GM23338 (cell line): ENCODE results near the gene IDE. TPM values are rescaled to one million over a fixed set of nuclear protein-coding genes. Genes with fewer than 3 reads are reported as not detected.

Source experiments
- ATAC-seq: fragments of 200-7000 bp; cut with Tn5 transposase; 3 replicates; pipeline ENCODE4 v1.9.1; 2020
- DNase-seq: peaks from one replicate; pipeline ENCODE4 v3.0.0-alpha.2; 2015; ENCODE audit warnings: low spot score
- H2AFZ ChIP-seq: fragments of 200-600 bp; sonication (generic); 2 replicates; pipeline ENCODE4 v1.8.0; 2016; ENCODE audit warnings: antibody characterized with exemption, mild to moderate bottlenecking, moderate library complexity
- H3F3A ChIP-seq: fragments of 200-600 bp; sonication (generic); replicated peaks from 2 replicates; pipeline ENCODE4 v1.8.0; 2017; ENCODE audit warnings: antibody characterized with exemption, mixed run types, low read depth
- H3K27ac ChIP-seq: fragments of 200-600 bp; sonication (generic); 2 replicates; pipeline ENCODE4 v1.6.1; 2016; ENCODE audit warnings: low read depth
- H3K27me3 ChIP-seq: fragments of 200-600 bp; sonication (generic); 2 replicates; pipeline ENCODE4 v1.8.0; 2016; ENCODE audit warnings: mild to moderate bottlenecking, mixed run types, moderate library complexity; ENCODE audit not compliant: insufficient read depth
- H3K36me3 ChIP-seq: fragments of 200-600 bp; sonication (generic); 2 replicates; pipeline ENCODE4 v1.8.0; 2016; ENCODE audit warnings: mild to moderate bottlenecking; ENCODE audit not compliant: insufficient read depth
- H3K4me1 ChIP-seq: fragments of 200-600 bp; sonication (generic); 2 replicates; pipeline ENCODE4 v1.8.0; 2016; ENCODE audit warnings: mild to moderate bottlenecking, moderate library complexity; ENCODE audit not compliant: insufficient read depth
- H3K4me2 ChIP-seq: fragments of 200-600 bp; sonication (generic); 2 replicates; pipeline ENCODE4 v1.7.1; 2017; ENCODE audit warnings: mixed run types
- H3K4me3 ChIP-seq: fragments of 200-600 bp; sonication (generic); 2 replicates; pipeline ENCODE4 v1.6.1; 2016; ENCODE audit warnings: mixed run types
- H3K79me2 ChIP-seq: fragments of 200-600 bp; sonication (generic); replicated peaks from 2 replicates; pipeline ENCODE4 v1.8.0; 2017; ENCODE audit warnings: mild to moderate bottlenecking; ENCODE audit not compliant: insufficient read depth
- H3K9me2 ChIP-seq: fragments of 200-600 bp; sonication (generic); 2 replicates; pipeline ENCODE4 v1.8.0; 2017; ENCODE audit not compliant: insufficient read depth
- H4K20me1 ChIP-seq: fragments of 200-600 bp; sonication (generic); replicated peaks from 2 replicates; pipeline ENCODE4 v1.8.0; 2017; ENCODE audit warnings: mild to moderate bottlenecking; ENCODE audit not compliant: insufficient read depth
- H3K27ac Mint-ChIP-seq: 2 replicates; pipeline ENCODE4 v1.8.0; 2020; ENCODE audit warnings: inconsistent platforms, mild to moderate bottlenecking, moderate library complexity, mixed read lengths
- H3K27me3 Mint-ChIP-seq: 3 replicates; pipeline ENCODE4 v1.8.0; 2022; ENCODE audit warnings: low read depth, mild to moderate bottlenecking, moderate library complexity, mixed read lengths, inconsistent platforms; ENCODE audit not compliant: insufficient read depth, poor library complexity
- H3K36me3 Mint-ChIP-seq: 3 replicates; pipeline ENCODE4 v1.8.0; 2021; ENCODE audit warnings: low read depth, mild to moderate bottlenecking, inconsistent platforms, moderate library complexity, mixed read lengths
- H3K4me1 Mint-ChIP-seq: 3 replicates; pipeline ENCODE4 v1.8.0; 2020; ENCODE audit warnings: mild to moderate bottlenecking, inconsistent platforms, mixed read lengths
- H3K4me3 Mint-ChIP-seq: 3 replicates; pipeline ENCODE4 v1.8.0; 2021; ENCODE audit warnings: moderate library complexity, mild to moderate bottlenecking, inconsistent platforms, mixed read lengths
- H3K9me3 Mint-ChIP-seq: 3 replicates; pipeline ENCODE4 v1.8.0; 2020; ENCODE audit warnings: moderate library complexity, mild to moderate bottlenecking, inconsistent platforms, mixed read lengths
- CTCF ChIP-seq, 2 experiments: fragments of 200-600 bp in 1 of 2; sonication (generic) in 1 of 2; conservative IDR thresholded peaks; 2 replicates each; pipeline versions ENCODE4 v1.5.1 to v1.6.1; 2016 to 2017; ENCODE audit warnings: antibody characterized with exemption in 2 of 2, low read depth in 2 of 2, mild to moderate bottlenecking in 2 of 2, moderate library complexity in 1 of 2
- ETS1 ChIP-seq: IDR thresholded peaks from 2 replicates; pipeline ENCODE4 v1.6.1; 2016; ENCODE audit warnings: antibody characterized with exemption
- EZH2 ChIP-seq: fragments of 200-600 bp; sonication (generic); IDR thresholded peaks from one replicate; pipeline ENCODE4 v1.8.0; 2017; ENCODE audit warnings: antibody characterized with exemption, mild to moderate bottlenecking, low read depth; ENCODE audit not compliant: unreplicated experiment
- EZH2phosphoT487 ChIP-seq: fragments of 200-600 bp; sonication (generic); IDR thresholded peaks from one replicate; pipeline ENCODE4 v1.8.1; 2018; ENCODE audit warnings: antibody characterized with exemption; ENCODE audit not compliant: unreplicated experiment
- NANOG ChIP-seq: IDR thresholded peaks from 2 replicates; pipeline ENCODE4 v1.6.1; 2016; ENCODE audit warnings: antibody characterized with exemption, borderline replicate concordance
- REST ChIP-seq: IDR thresholded peaks from one replicate; pipeline ENCODE4 v1.6.1; 2018; ENCODE audit warnings: antibody characterized with exemption; ENCODE audit not compliant: unreplicated experiment
- STAT1 ChIP-seq: IDR thresholded peaks from one replicate; pipeline ENCODE4 v1.6.1; 2016; ENCODE audit warnings: antibody characterized with exemption; ENCODE audit not compliant: unreplicated experiment
- ZNF114 ChIP-seq: fragments of 250-450 bp; sonication (Bioruptor Pico); IDR thresholded peaks from 2 replicates; pipeline ENCODE4 v1.5.0; 2020; ENCODE audit warnings: mild to moderate bottlenecking, moderate library complexity
- ZNF331 ChIP-seq: fragments of 250-450 bp; sonication (Bioruptor Pico); IDR thresholded peaks from 2 replicates; pipeline ENCODE4 v1.5.0; 2020; ENCODE audit warnings: low read depth, mild to moderate bottlenecking, moderate library complexity
- ZNF462 ChIP-seq: fragments of 250-450 bp; sonication (Bioruptor Pico); IDR thresholded peaks from 2 replicates; pipeline ENCODE4 v1.5.0; 2020; ENCODE audit warnings: mild to moderate bottlenecking, moderate library complexity
- polyA plus RNA-seq: library from polyadenylated mRNA; unstranded; fragments of >200 nt; fragmentation: Nextera tagmentation; extraction: Ambion mirVana; gene quantifications from 2 replicates; pipeline ENCODE4 v1.2.1, GENCODE V29; 2016
- total RNA-seq: library from RNA; depleted of rRNA; stranded (reverse); fragments of >200 nt; shearing (Covaris generic); gene quantifications from 2 replicates; pipeline ENCODE4 v1.2.3, GENCODE V29; 2014

Gene IDE
- total and polyA plus RNA-seq, 2 experiments from 2014 or later, result 12.9 to 36.3 TPM

GRCh38 chr10:92553959-92554358 is 19.9 kb downstream of the IDE start:
- TF ChIP-seq CTCF (conservative IDR thresholded peaks at IDR 0.05; ENCODE audit: low read depth in 2 of 2), result no peak
- TF ChIP-seq ZNF331 (CRISPR knock-in tag), result no peak
- TF ChIP-seq NANOG, result no peak
- no peak for TF ChIP-seq EZH2
- TF ChIP-seq EZH2phosphoT487, result no peak
- no peak for TF ChIP-seq REST
- TF ChIP-seq STAT1, result no peak
- no peak for TF ChIP-seq ZNF462 (CRISPR knock-in tag)
- TF ChIP-seq ETS1, result no peak
- TF ChIP-seq ZNF114 (CRISPR knock-in tag), result no peak
- Histone ChIP-seq H3K4me2 (no peak overlapping the region), H3K27ac (no peak overlapping the region), H4K20me1 (peaks cover 10% of the 10 kb centered on the region), H3K4me3 (no peak overlapping the region), H3K4me1 (no peaks in the 10 kb centered on the region), H3F3A (no peaks in the 10 kb centered on the region), H3K9me2 (no peaks in the 10 kb centered on the region), H3K27me3 (no peaks in the 10 kb centered on the region), H3K36me3 (0 out of 2 replicates have a peak, but pooled peaks cover 5% of the 10 kb centered on the region), H3K79me2 (peaks cover 43% of the 10 kb centered on the region), H2AFZ (no peak overlapping the region)
- Mint-ChIP-seq H3K36me3 (peaks cover 57% of the 10 kb centered on the region), H3K27ac (no peak overlapping the region), H3K4me1 (no peaks in the 10 kb centered on the region), H3K9me3 (0 out of 3 replicates have a peak, but pooled peaks cover 7% of the 10 kb centered on the region), H3K4me3 (no peak overlapping the region), H3K27me3 (peaks cover 2% of the 10 kb centered on the region)
- ATAC-seq, result no peak
- no peak for DNase-seq
